ENCODE measurements around the gene UNC5B. TPM values are rescaled to one million over a fixed set of nuclear protein-coding genes. Genes with fewer than 3 reads are reported as not detected.

The UNC5B gene
- 0.10 TPM for total RNA-seq

GRCh38 chr10:71212318-71213126, at the start of gene UNC5B:
Gene UNC5B (plus strand): TSS chr10:71212570. CDS start chr10:71212986, 416 bp downstream.
- Histone ChIP-seq H3K27me3 (ENCODE audit: insufficient read depth, low read length) (peaks cover 73% of the 10 kb centered on the region), H3K9me3 (ENCODE audit: low read depth, low read length) (no peaks in the 10 kb centered on the region), H3K4me1 (ENCODE audit: insufficient read depth, low read length) (peaks cover 26% of the 10 kb centered on the region), H3K4me3 (ENCODE audit: low read length) (peak within 1 kb of the TSS; percentile 15)

GRCh38 chr10:71173466-71173865, 38.9 kb upstream of the UNC5B start:
- Histone ChIP-seq H3K4me3 (ENCODE audit: low read length) (no peak overlapping the region), H3K4me1 (ENCODE audit: insufficient read depth, low read length) (no peaks in the 10 kb centered on the region), H3K9me3 (ENCODE audit: low read depth, low read length) (no peaks in the 10 kb centered on the region), H3K27me3 (ENCODE audit: insufficient read depth, low read length) (no peaks in the 10 kb centered on the region)

- Histone ChIP-seq H3K4me3 (ENCODE audit: low read length) (no peak overlapping the region), H3K4me1 (ENCODE audit: insufficient read depth, low read length) (no peaks in the 10 kb centered on the region), H3K9me3 (ENCODE audit: low read depth, low read length) (no peaks in the 10 kb centered on the region), H3K27me3 (ENCODE audit: insufficient read depth, low read length) (no peaks in the 10 kb centered on the region)
These were observed 35.7 kb upstream of the UNC5B start for GRCh38 chr10:71176661-71177060.

DNA sequence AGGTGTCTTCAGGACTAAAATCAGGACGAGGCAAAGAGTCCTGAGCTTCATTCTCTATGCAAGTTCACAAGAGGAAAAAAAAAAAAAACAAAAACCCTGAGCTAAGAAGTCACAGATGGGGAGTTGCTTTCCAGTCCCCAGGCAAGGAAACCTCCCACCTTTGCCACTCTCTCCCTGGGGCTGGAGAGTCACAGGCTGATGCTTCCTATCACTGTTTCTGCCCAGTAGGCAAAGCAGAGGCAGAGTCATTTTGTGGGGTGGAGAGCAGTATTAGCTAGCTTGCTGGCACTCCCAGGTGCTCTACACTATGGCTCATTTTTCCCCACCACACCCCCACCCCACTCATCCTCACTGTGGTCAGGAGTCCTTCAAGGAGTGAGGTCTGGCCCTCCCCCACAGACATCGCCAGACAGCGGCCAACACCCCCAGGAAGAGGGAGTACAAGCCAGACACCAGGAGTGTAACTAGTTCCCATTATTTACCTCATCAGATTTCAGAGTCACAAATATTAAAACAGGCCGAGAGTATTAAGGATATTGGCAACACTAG, 34.6 kb upstream of the UNC5B start:
- no peaks in the 10 kb centered on the region for H3K27me3 ChIP-seq (ENCODE audit: insufficient read depth, low read length)
- H3K4me1 ChIP-seq (ENCODE audit: insufficient read depth, low read length), result no peaks in the 10 kb centered on the region
- no peaks in the 10 kb centered on the region for H3K9me3 ChIP-seq (ENCODE audit: low read depth, low read length)
- no peak overlapping the region for H3K4me3 ChIP-seq (ENCODE audit: low read length)

DNA sequence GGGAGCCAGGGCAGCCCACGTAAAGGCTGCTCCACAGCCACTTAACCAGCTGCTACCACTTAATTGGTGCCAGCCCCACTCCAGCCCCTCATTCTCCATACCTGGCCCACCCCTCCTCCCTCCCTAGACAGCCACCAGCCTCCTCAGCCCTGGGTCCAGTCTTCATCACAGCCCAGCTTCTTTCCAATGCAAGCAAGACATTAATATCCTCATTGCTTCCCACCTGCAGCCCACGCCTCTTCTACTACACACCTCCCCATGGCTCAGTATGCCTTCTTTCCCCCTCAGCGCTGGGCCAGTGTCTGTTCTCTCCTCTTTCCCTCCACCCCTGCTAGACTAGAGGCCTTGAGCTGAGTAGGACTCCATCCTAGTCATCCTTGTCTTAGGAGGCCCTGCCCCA, 33.5 kb upstream of the UNC5B start:
- Histone ChIP-seq H3K9me3 (ENCODE audit: low read depth, low read length) (no peaks in the 10 kb centered on the region), H3K4me1 (ENCODE audit: insufficient read depth, low read length) (no peaks in the 10 kb centered on the region), H3K27me3 (ENCODE audit: insufficient read depth, low read length) (no peaks in the 10 kb centered on the region), H3K4me3 (ENCODE audit: low read length) (no peak overlapping the region)

- H3K4me1 ChIP-seq (ENCODE audit: insufficient read depth, low read length), result no peaks in the 10 kb centered on the region
- no peaks in the 10 kb centered on the region for H3K27me3 ChIP-seq (ENCODE audit: insufficient read depth, low read length)
- H3K9me3 ChIP-seq (ENCODE audit: low read depth, low read length), result no peaks in the 10 kb centered on the region
- no peak overlapping the region for H3K4me3 ChIP-seq (ENCODE audit: low read length)
These were observed 33.0 kb upstream of the UNC5B start for GRCh38 chr10:71179382-71179781.

GRCh38 chr10:71184421-71184820, 27.9 kb upstream of the UNC5B start:
- no peaks in the 10 kb centered on the region for H3K27me3 ChIP-seq (ENCODE audit: insufficient read depth, low read length)
- no peaks in the 10 kb centered on the region for H3K4me1 ChIP-seq (ENCODE audit: insufficient read depth, low read length)
- H3K9me3 ChIP-seq (ENCODE audit: low read depth, low read length), result no peaks in the 10 kb centered on the region
- no peak overlapping the region for H3K4me3 ChIP-seq (ENCODE audit: low read length)

GRCh38 chr10:71185209-71185608, 27.2 kb upstream of the UNC5B start:
- Histone ChIP-seq H3K4me3 (ENCODE audit: low read length) (no peak overlapping the region), H3K27me3 (ENCODE audit: insufficient read depth, low read length) (no peaks in the 10 kb centered on the region), H3K9me3 (ENCODE audit: low read depth, low read length) (no peaks in the 10 kb centered on the region), H3K4me1 (ENCODE audit: insufficient read depth, low read length) (no peaks in the 10 kb centered on the region)

- Histone ChIP-seq H3K4me1 (ENCODE audit: insufficient read depth, low read length) (no peaks in the 10 kb centered on the region), H3K4me3 (ENCODE audit: low read length) (no peak overlapping the region), H3K9me3 (ENCODE audit: low read depth, low read length) (no peaks in the 10 kb centered on the region), H3K27me3 (ENCODE audit: insufficient read depth, low read length) (no peaks in the 10 kb centered on the region)
These were observed 25.2 kb upstream of the UNC5B start for GRCh38 chr10:71187197-71187596.

GRCh38 chr10:71187600-71187999, 24.8 kb upstream of the UNC5B start:
- H3K4me3 ChIP-seq (ENCODE audit: low read length), result no peak overlapping the region
- H3K27me3 ChIP-seq (ENCODE audit: insufficient read depth, low read length), result no peaks in the 10 kb centered on the region
- H3K4me1 ChIP-seq (ENCODE audit: insufficient read depth, low read length), result no peaks in the 10 kb centered on the region
- H3K9me3 ChIP-seq (ENCODE audit: low read depth, low read length), result no peaks in the 10 kb centered on the region

- H3K27me3 ChIP-seq (ENCODE audit: insufficient read depth, low read length), result no peaks in the 10 kb centered on the region
- no peaks in the 10 kb centered on the region for H3K4me1 ChIP-seq (ENCODE audit: insufficient read depth, low read length)
These were observed 24.2 kb upstream of the UNC5B start for GRCh38 chr10:71188201-71188600.

DNA sequence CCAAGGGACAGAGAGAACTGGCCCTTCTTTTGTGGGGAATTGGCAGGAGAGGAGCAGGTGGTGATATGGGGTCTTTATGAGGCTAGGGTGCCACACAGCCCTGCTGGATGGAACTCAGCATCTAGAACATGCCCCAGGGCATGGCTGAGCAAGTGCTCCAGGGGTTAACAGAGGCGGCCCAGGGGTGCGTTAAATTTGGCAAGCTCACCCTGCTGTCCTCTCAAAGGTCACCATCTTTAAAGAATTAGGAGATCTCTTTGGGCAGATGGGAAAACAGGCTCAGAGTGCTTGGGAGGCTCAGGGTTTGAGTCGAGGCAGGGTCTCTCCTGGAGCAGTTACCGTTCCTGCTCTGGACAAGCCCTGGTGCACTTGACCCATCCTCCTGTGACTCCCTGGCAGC, 21.4 kb upstream of the UNC5B start:
- H3K27me3 ChIP-seq (ENCODE audit: insufficient read depth, low read length), result no peaks in the 10 kb centered on the region
- no peaks in the 10 kb centered on the region for H3K4me1 ChIP-seq (ENCODE audit: insufficient read depth, low read length)
- no peak overlapping the region for H3K4me3 ChIP-seq (ENCODE audit: low read length)
- no peaks in the 10 kb centered on the region for H3K9me3 ChIP-seq (ENCODE audit: low read depth, low read length)

More at GRCh38 chr10:71188201-71188600, 24.2 kb upstream of the UNC5B start:
- Histone ChIP-seq H3K4me3 (ENCODE audit: low read length) (no peak overlapping the region), H3K9me3 (ENCODE audit: low read depth, low read length) (no peaks in the 10 kb centered on the region)

GRCh38 chr10:71191551-71192076, 20.8 kb upstream of the UNC5B start:
- Histone ChIP-seq H3K27me3 (ENCODE audit: insufficient read depth, low read length) (no peaks in the 10 kb centered on the region), H3K4me1 (ENCODE audit: insufficient read depth, low read length) (no peaks in the 10 kb centered on the region), H3K9me3 (ENCODE audit: low read depth, low read length) (no peaks in the 10 kb centered on the region), H3K4me3 (ENCODE audit: low read length) (no peak overlapping the region)

DNA sequence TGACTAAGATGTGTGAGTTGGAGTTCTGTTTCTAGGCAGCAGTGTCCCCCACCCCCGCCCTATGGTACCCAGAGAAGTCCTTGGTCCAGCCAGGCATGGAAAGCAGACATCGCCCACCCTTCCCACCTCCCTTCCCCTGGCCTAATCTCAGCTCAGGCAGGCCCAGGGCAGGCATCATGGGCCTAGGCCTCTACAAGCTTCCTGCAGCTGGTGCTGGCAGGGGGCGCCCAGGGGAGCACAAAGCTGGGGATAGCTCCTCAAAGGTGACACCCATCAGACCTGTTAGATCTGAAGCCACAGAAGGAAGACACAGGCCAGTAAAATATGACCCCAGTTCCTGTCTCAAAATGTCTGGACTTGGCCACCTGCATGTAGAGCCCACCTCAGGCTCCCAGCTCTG, 18.9 kb upstream of the UNC5B start:
- Histone ChIP-seq H3K27me3 (ENCODE audit: insufficient read depth, low read length) (no peaks in the 10 kb centered on the region), H3K4me3 (ENCODE audit: low read length) (no peak overlapping the region), H3K9me3 (ENCODE audit: low read depth, low read length) (peaks cover 5% of the 10 kb centered on the region), H3K4me1 (ENCODE audit: insufficient read depth, low read length) (no peaks in the 10 kb centered on the region)

DNA sequence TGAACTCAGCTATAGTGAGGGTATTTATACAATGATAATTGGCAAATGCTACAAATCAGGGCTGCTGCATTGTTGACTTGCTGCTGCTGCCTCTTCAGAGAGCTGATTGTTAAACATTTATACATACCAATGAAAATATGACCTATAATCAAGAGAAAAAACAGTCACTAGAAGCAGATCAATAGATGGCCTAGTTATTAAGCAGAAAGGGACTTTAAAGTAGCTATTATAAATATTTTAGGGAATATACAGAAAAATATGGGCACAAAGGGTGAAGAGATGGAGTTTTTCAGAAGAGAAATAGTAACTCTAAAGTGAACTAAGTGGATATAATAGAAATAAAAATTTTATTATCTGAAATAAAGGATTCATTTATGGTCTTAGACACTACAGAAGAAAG, 14.4 kb upstream of the UNC5B start:
- Histone ChIP-seq H3K9me3 (ENCODE audit: low read depth, low read length) (peaks cover 5% of the 10 kb centered on the region), H3K27me3 (ENCODE audit: insufficient read depth, low read length) (no peaks in the 10 kb centered on the region), H3K4me3 (ENCODE audit: low read length) (no peak overlapping the region), H3K4me1 (ENCODE audit: insufficient read depth, low read length) (no peaks in the 10 kb centered on the region)

DNA sequence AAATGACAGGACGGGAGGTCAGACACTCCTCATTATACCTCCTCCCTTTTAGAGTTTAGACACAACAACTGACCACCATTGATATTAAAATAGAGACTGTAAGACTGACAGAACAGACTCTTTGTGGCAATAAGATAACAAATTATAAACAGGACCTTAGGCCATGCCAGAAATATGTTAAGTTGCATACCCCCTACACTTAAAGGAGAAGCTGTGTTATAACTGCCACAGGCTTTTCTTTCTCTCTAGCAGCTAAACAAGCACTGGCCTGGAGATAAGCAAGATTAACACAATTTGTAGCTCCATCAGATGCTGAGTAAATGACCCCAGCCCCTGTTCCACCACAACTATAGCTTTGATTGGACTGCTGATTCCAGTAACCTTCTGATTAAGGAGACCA, 10.5 kb upstream of the UNC5B start:
- peaks cover 5% of the 10 kb centered on the region for H3K9me3 ChIP-seq (ENCODE audit: low read depth, low read length)
- H3K27me3 ChIP-seq (ENCODE audit: insufficient read depth, low read length), result peaks cover 4% of the 10 kb centered on the region
- H3K4me3 ChIP-seq (ENCODE audit: low read length), result no peak overlapping the region
- H3K4me1 ChIP-seq (ENCODE audit: insufficient read depth, low read length), result no peaks in the 10 kb centered on the region

Data from mononuclear cell (primary cell).